CD4-positive, alpha-beta T cell treated with Interleukin-17A for 4 hours (primary cell): Measurements from ENCODE around the gene BTG1.
"Not testable (repeated sequence)": the region's sequence is repeated elsewhere in the genome, so short reads cannot be mapped to it uniquely, and the experiment has no call there.

Experiments
- DNase-seq: peaks from one replicate; pipeline ENCODE4 v3.0.0-alpha.2; 2020; ENCODE audit warnings: mixed read lengths

The BTG1 gene

GRCh38 chr12:92147491-92147890 is 1.8 kb upstream of the BTG1 start:
- no peak for DNase-seq

GRCh38 chr12:92146497-92147224 is 1.0 kb upstream of the BTG1 start:
- no peak for DNase-seq

- no peak for DNase-seq
Measured at GRCh38 chr12:92145481-92145730, 240 bp downstream of the BTG1 start.

GRCh38 chr12:92144631-92145480 is 790 bp downstream of the BTG1 start:
- DNase-seq, result peak; percentile 70

- DNase-seq, result peak; percentile 76
Measured at GRCh38 chr12:92143686-92144630, 1.7 kb downstream of the BTG1 start.

GRCh38 chr12:92143258-92143657 is 2.4 kb downstream of the BTG1 start:
- no peak for DNase-seq

GRCh38 chr12:92142251-92142926 is 3.3 kb downstream of the BTG1 start:
- DNase-seq, result no peak

GRCh38 chr12:92141591-92142121 is 4.0 kb downstream of the BTG1 start:
- peak; percentile 37 for DNase-seq

GRCh38 chr12:92140896-92141536 is 4.6 kb downstream of the BTG1 start:
- no peak for DNase-seq

- no peak for DNase-seq
Measured at GRCh38 chr12:92140156-92140555, 5.5 kb downstream of the BTG1 start.

- DNase-seq, result peak; percentile 30
Measured at GRCh38 chr12:92139634-92140150, 6.0 kb downstream of the BTG1 start.

GRCh38 chr12:92138626-92139025 is 7.0 kb downstream of the BTG1 start:
- DNase-seq, result no peak

GRCh38 chr12:92138144-92138543 is 7.5 kb downstream of the BTG1 start:
- DNase-seq, result no peak

- peak; percentile 16 for DNase-seq
Measured at GRCh38 chr12:92136965-92137721, 8.5 kb downstream of the BTG1 start.

GRCh38 chr12:92136026-92136730 is 9.5 kb downstream of the BTG1 start:
- DNase-seq, result no peak

GRCh38 chr12:92135541-92135940 is 10.1 kb downstream of the BTG1 start:
- not testable (repeated sequence) for DNase-seq

GRCh38 chr12:92134638-92135274 is 10.9 kb downstream of the BTG1 start:
- DNase-seq, result no peak

GRCh38 chr12:92133795-92134637 is 11.6 kb downstream of the BTG1 start:
- DNase-seq, result peak; percentile 34

GRCh38 chr12:92133171-92133570 is 12.5 kb downstream of the BTG1 start:
- DNase-seq, result peak; percentile 19
